NCI-H1694 treated with DMSO at 0.1 percent for 48 hours (cell line): ENCODE results near the gene TMPRSS2.

Experiments
- DNase-seq: peaks from one replicate; lab custom pipeline; 2025; lab: John Stamatoyannopoulos, UW

TMPRSS2 gene

GRCh38 chr21:41509733-41510132 lies 1.8 kb upstream of the TMPRSS2 start:
- DNase-seq = no peak

DNA sequence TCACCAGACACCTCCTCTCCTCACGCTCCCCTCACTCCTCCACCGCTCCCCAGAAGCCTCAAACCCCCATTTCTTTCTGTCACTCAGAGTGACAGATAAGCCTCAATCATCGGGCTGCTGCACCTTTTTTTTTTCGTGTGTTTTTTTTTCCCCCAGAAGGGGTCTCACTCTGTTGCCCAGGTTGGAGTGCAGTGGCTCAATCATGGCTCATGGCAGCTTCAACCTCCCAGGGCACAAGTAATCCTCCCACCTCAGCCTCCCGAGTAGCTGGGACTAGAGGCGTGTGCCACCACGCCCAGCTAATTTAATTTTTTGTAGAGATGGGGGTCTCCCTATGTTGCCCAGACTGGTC lies 1.2 kb upstream of the TMPRSS2 start:
- no peak for DNase-seq

DNA sequence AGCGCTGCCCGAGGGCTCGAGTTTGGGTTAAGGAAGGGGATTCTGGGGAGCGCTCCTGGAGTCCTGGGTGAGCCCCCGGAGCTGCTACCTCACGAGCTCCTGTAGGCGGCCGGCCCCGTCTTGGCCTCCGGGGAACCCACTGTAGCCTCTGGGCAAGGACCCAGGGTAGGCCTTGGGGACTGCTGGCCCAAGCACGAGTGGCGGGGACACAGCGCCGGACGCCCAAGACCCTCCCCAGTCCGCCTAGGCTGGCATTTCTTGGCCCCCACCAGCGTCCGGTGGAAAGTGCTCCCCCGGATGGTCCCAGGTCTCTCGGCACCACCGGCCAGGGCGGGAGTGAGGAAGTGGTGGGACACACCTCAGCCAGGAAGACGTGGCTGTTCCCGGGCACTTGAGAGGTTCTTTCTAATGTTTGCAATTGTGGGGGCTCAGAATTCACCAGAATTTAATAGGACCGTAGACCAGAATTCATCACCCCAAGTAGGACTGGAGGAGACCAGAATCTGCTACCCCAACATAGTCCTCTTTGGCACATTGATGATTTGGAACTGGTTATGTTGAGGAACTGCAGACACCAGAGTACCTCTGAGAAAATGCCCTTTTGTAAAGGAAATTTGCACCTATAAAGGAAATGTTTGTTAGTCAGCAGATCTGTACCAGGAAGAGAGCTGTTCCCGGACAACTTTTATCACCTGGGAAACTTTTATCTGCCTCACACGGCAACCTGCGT lies 622 bp upstream of the TMPRSS2 start:
- DNase-seq = no peak

- no peak for DNase-seq
Observed at GRCh38 chr21:41506611-41507520, 1.1 kb downstream of the TMPRSS2 start.

DNA sequence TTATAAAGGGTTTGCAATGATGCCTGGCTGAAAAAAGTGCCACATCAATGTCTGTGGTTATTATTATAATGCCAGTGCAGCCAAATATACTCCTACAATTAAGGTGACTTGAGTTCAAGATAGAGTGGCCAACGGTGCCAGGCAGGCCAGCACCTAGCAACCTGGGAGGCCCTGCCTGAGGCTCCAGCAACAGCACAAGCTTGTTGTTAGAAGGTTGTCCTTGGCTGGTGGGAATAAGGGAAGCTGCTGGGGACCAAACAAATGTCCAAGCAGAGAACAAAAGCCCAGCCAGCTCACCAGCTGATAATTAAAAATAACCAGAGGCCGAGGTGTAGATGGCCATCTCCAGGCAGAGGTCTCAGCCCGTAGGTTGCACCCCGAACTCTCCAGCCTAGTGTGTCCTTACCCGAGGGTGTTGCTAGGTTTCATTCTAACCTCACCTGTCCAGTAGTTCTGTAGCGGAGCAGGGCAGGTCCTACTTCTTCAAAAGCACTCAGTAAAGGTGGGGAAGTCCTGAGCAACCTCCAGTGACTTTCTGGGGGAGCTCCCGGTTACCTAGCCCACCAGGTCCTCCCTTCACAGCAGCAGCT lies 1.9 kb downstream of the TMPRSS2 start:
- DNase-seq = no peak

GRCh38 chr21:41504030-41504429 lies 3.9 kb downstream of the TMPRSS2 start:
- DNase-seq = no peak

- DNase-seq = no peak
Observed at GRCh38 chr21:41503331-41503730, 4.6 kb downstream of the TMPRSS2 start.

DNA sequence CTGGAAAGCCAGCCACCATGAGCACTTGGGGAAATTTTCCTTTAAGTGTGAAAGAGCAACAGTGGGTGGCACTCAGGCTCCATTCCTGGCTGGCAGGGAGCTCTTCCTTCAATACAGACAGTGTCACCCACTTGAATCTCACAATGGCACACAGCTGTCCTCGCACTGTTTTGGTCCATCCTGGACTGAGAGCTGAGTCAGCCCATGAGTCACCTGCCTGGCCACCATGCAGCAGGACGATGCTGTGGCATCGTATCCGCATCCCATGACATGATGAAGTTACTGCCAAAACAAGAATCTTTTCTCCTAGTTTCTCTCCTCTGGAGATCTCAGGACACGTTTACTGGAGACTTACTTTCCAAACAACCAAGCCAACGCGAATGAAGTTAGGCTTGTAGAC lies 6.0 kb downstream of the TMPRSS2 start:
- DNase-seq = no peak

- DNase-seq = no peak
Observed at GRCh38 chr21:41500931-41501381, 7.0 kb downstream of the TMPRSS2 start.

GRCh38 chr21:41500363-41500762 lies 7.6 kb downstream of the TMPRSS2 start:
- no peak for DNase-seq

DNA sequence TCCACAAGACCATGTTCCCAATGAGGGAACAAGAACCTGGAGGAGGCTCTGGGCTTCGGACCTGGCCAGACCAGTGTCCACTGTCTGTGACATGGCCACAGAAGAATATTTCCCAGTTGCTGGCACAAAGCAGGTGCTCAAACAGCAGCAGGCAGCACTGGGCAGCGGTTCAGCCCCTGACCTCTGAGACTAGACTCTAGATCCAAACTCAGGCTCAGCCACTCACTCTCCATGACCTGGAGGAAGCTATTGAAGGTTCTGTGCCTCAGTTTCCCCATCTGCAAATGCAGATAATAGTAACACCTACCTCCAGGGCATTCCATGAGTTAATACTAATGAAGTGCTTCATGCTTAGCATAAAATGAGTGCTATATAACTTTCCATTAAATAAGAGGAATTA lies 8.0 kb downstream of the TMPRSS2 start:
- DNase-seq = no peak

- no peak for DNase-seq
Observed at GRCh38 chr21:41497788-41498187, 10.2 kb downstream of the TMPRSS2 start.

DNA sequence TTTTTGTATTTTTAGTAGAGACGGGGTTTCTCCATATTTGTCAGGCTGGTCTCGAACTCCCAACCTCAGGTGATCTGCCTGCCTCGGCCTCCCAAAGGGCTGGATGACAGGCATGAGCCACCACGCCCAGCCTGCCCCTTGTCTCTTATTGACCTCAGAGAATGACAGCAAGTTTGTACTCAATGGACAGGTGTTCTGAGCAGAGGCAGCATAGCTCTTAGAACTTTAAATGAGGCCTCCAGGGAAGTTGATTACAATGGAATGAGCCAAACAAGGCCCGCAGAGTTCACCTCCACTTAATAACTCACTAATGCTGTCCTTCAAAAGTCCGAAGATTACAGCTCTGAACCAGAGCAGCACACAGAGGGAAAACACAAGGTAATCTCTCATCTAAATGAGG lies 10.9 kb downstream of the TMPRSS2 start:
- DNase-seq = no peak

DNA sequence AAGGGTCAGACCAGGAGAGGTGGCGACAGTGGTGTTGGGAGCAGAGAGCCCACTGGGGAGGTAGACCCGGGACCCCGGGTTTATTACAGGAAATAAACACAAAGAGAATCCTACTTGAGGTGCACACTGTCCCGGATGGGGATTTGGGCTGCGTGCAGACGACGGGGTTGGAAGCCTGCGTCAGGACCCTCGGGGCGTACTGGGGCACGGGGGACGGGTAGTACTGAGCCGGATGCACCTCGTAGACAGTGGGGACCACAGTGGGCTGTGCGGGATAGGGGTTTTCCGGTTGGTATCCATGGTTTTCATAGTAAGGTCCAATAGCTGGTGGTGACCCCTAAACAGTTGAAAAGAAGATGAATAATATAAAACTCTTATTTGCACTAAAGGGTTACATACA lies 13.7 kb downstream of the TMPRSS2 start:
- no peak for DNase-seq

GRCh38 chr21:41491412-41491811 lies 16.5 kb downstream of the TMPRSS2 start:
- no peak for DNase-seq

DNA sequence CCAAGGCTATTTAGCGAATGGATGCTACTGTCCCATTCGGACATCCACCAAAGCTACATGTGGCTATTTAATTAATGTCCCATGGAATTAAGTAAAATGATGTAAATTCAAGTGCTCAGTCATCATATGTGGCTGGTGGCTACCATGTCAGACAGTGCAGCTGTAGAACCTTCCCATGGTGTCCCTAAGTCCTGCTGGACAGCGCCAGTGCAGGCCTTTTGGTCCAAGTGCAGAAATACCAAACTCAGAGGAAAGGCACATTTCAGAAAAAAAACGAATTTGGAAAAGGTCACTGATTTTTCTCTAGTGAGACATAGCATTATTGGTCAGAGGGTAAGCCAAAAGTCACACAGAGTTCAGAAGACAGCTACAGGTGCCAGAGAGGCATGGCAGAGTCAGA lies 17.6 kb downstream of the TMPRSS2 start:
- no peak for DNase-seq

DNA sequence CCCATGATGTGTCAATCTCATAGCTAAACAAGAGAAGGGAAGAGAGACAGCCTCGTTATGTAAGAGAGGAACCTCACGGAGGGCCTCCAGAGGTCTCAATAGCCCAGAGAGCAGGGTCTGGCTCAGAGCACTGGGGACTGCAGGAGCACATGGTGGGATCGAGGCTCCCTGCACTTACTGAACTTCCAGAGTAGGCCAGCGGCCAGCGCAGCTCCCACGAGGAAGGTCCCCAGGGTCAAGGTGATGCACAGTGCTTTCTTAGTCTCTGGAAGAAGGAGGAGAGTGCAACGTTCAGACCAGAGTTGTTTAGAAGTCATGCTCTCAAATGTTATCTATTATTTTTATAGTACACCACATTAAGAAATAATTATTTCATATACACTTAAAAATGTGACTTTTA lies 18.6 kb downstream of the TMPRSS2 start:
- no peak for DNase-seq

GRCh38 chr21:41488080-41488479 lies 19.9 kb downstream of the TMPRSS2 start:
- no peak for DNase-seq

DNA sequence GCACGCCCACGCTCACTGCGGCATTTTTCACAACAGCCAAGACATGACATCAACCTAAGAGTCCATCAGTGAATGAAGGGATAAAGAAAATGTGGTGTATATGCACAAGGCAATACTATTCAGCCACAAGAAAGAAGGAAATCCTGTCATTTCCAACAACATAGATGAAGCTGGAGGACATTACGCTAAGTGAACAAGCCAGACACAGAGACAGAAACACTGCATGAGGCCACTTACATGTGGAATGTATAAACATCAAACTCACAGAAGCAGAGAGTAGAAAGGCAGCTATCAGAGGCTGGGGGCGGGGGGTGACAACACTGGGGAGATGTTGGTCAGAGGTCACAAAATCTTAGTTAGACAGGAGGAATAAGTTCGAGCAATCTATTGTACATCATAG lies 20.9 kb downstream of the TMPRSS2 start:
- DNase-seq = no peak

- DNase-seq = no peak
Observed at GRCh38 chr21:41483973-41484372, 24.0 kb downstream of the TMPRSS2 start.

GRCh38 chr21:41483415-41483814 lies 24.5 kb downstream of the TMPRSS2 start:
- no peak for DNase-seq

- DNase-seq = no peak
Observed at GRCh38 chr21:41482980-41483379, 25.0 kb downstream of the TMPRSS2 start.

GRCh38 chr21:41482301-41482700 lies 25.7 kb downstream of the TMPRSS2 start:
- DNase-seq = no peak
